ENCODE data around the gene SPON1.
A peak's percentile ranks its signal among the peaks of the same experiment; 100 is the strongest.

SPON1 gene

GRCh38 chr11:13955971-13956421 lies 6.5 kb upstream of the SPON1 start:
- Histone ChIP-seq H3K9me3 (ENCODE audit: low read length) (no peaks in the 10 kb centered on the region), H3K4me3 (ENCODE audit: low read depth, low read length, poor library complexity, severe bottlenecking) (no peak overlapping the region), H2AFZ (ENCODE audit: low read length) (no peak overlapping the region), H3K27ac (ENCODE audit: low read depth, low read length, poor library complexity, severe bottlenecking) (no peak overlapping the region), H3F3A (ENCODE audit: insufficient read depth, low read length) (no peaks in the 10 kb centered on the region), H3K4me1 (ENCODE audit: insufficient read depth, low read length, severe bottlenecking) (no peaks in the 10 kb centered on the region), H3K4me2 (ENCODE audit: low read length) (no peak overlapping the region), H3K36me3 (ENCODE audit: insufficient read depth, low read length) (no peaks in the 10 kb centered on the region), H4K20me1 (ENCODE audit: insufficient read depth, low read length) (no peaks in the 10 kb centered on the region), H3K9ac (ENCODE audit: low read length) (no peak overlapping the region), H3K27me3 (ENCODE audit: insufficient read depth, low read length) (no peaks in the 10 kb centered on the region), H3K79me2 (ENCODE audit: insufficient read depth, low read length) (no peaks in the 10 kb centered on the region), H3K9me2 (ENCODE audit: low read depth, low read length) (no peaks in the 10 kb centered on the region)
- TF ChIP-seq CTCF (IDR thresholded peaks at IDR 0.05; ENCODE audit: low read length) (peak; percentile 80), EZH2 (IDR thresholded peaks at IDR 0.05; ENCODE audit: borderline replicate concordance, low read length) (no peak)

- Histone ChIP-seq H3K36me3 (ENCODE audit: insufficient read depth, low read length) (no peaks in the 10 kb centered on the region), H3K79me2 (ENCODE audit: insufficient read depth, low read length) (no peaks in the 10 kb centered on the region), H4K20me1 (ENCODE audit: insufficient read depth, low read length) (no peaks in the 10 kb centered on the region), H3K27me3 (ENCODE audit: insufficient read depth, low read length) (no peaks in the 10 kb centered on the region), H3K4me1 (ENCODE audit: insufficient read depth, low read length, severe bottlenecking) (no peaks in the 10 kb centered on the region), H3K4me2 (ENCODE audit: low read length) (no peak overlapping the region), H3K9ac (ENCODE audit: low read length) (no peak overlapping the region), H2AFZ (ENCODE audit: low read length) (no peak overlapping the region), H3K27ac (ENCODE audit: low read depth, low read length, poor library complexity, severe bottlenecking) (no peak overlapping the region), H3K9me2 (ENCODE audit: low read depth, low read length) (no peaks in the 10 kb centered on the region), H3F3A (ENCODE audit: insufficient read depth, low read length) (no peaks in the 10 kb centered on the region), H3K9me3 (ENCODE audit: low read length) (no peaks in the 10 kb centered on the region), H3K4me3 (ENCODE audit: low read depth, low read length, poor library complexity, severe bottlenecking) (no peak overlapping the region)
- no peak for TF ChIP-seq EZH2 (IDR thresholded peaks at IDR 0.05; ENCODE audit: borderline replicate concordance, low read length)
- no peak for TF ChIP-seq CTCF (IDR thresholded peaks at IDR 0.05; ENCODE audit: low read length)
These were observed 5.5 kb upstream of the SPON1 start for GRCh38 chr11:13956988-13957387.

GRCh38 chr11:13958641-13959400 lies 3.7 kb upstream of the SPON1 start:
- no peaks in the 10 kb centered on the region for H3K9me2 ChIP-seq (ENCODE audit: low read depth, low read length)
- no peaks in the 10 kb centered on the region for H3F3A ChIP-seq (ENCODE audit: insufficient read depth, low read length)
- no peaks in the 10 kb centered on the region for H4K20me1 ChIP-seq (ENCODE audit: insufficient read depth, low read length)
- no peak overlapping the region for H3K27ac ChIP-seq (ENCODE audit: low read depth, low read length, poor library complexity, severe bottlenecking)
- no peak overlapping the region for H2AFZ ChIP-seq (ENCODE audit: low read length)
- H3K9ac ChIP-seq (ENCODE audit: low read length): no peak overlapping the region
- no peaks in the 10 kb centered on the region for H3K79me2 ChIP-seq (ENCODE audit: insufficient read depth, low read length)
- H3K4me3 ChIP-seq (ENCODE audit: low read depth, low read length, poor library complexity, severe bottlenecking): no peak overlapping the region
- no peaks in the 10 kb centered on the region for H3K4me1 ChIP-seq (ENCODE audit: insufficient read depth, low read length, severe bottlenecking)
- H3K4me2 ChIP-seq (ENCODE audit: low read length): no peak overlapping the region
- H3K27me3 ChIP-seq (ENCODE audit: insufficient read depth, low read length): no peaks in the 10 kb centered on the region
- TF ChIP-seq CTCF (IDR thresholded peaks at IDR 0.05; ENCODE audit: low read length) (no peak), EZH2 (IDR thresholded peaks at IDR 0.05; ENCODE audit: borderline replicate concordance, low read length) (no peak)
- H3K9me3 ChIP-seq (ENCODE audit: low read length): no peaks in the 10 kb centered on the region
- no peaks in the 10 kb centered on the region for H3K36me3 ChIP-seq (ENCODE audit: insufficient read depth, low read length)

Measured in OCI-LY1 (cell line).